HCT116 (cell line): ENCODE results near the gene KBTBD13. TPM values are rescaled to one million over a fixed set of nuclear protein-coding genes. Genes with fewer than 3 reads are reported as not detected.

ENCODE experiments used
- ATAC-seq: fragments of 200-7000 bp; cut with Tn5 transposase; 2 replicates; pipeline ENCODE4 v1.9.1; 2020; ENCODE audit warnings: mild to moderate bottlenecking, moderate library complexity
- BruUV-seq: library from RNA; stranded (reverse); fragments of 400-500 nt; replicated peaks from 2 replicates; lab custom pipeline; 2021; lab: Mats Ljungman, UMichigan
- CTCF ChIA-PET: fragments of 300-600 bp; sonication (Branson Sonifier 250); formaldehyde crosslinking; loops from one replicate; lab custom pipeline; 2021; ENCODE audit warnings: antibody characterized with exemption; lab: Charles Lee
- POLR2A ChIA-PET: fragments of 300-600, 350-600 bp; sonication (Branson Sonifier 250); formaldehyde crosslinking; loops from one replicate; lab custom pipeline; 2021; ENCODE audit warnings: antibody characterized with exemption; lab: Charles Lee
- RAD21 ChIA-PET, 2 experiments: fragments of 300-600 bp; sonication (Branson Sonifier 250); formaldehyde crosslinking; loops; one replicate each; lab custom pipeline; 2023; ENCODE audit warnings: low total read pairs in 2 of 2; ENCODE audit not compliant: uncharacterized antibody in 2 of 2, unreplicated experiment in 2 of 2, low non-redundant PET in 1 of 2; lab: Charles Lee
- DNase-seq: peaks from one replicate; pipeline ENCODE4 v3.0.0-alpha.2; 2010; ENCODE audit warnings: low read depth, low spot score
- H2AFZ ChIP-seq: fragments of 200-600 bp; shearing (Covaris generic), sonication (generic); 2 replicates; pipeline ENCODE4 v1.6.1; 2017; ENCODE audit warnings: low read depth, mixed run types, mixed read lengths, antibody characterized with exemption, low read length; ENCODE audit not compliant: poor library complexity, severe bottlenecking
- H3K27ac ChIP-seq: 2 replicates; pipeline ENCODE4 v1.5.1; 2012; ENCODE audit warnings: low read depth, low read length
- H3K27me3 ChIP-seq: fragments of 200-600 bp; sonication (generic); 2 replicates; pipeline ENCODE4 v1.6.1; 2016; ENCODE audit warnings: mixed run types, low read length, mixed read lengths; ENCODE audit not compliant: insufficient read depth
- H3K36me3 ChIP-seq, 2 experiments: fragments of 200-500 bp in 1 of 2; fragments of 200-600 bp in 1 of 2; sonication (Bioruptor generic) in 1 of 2; sonication (generic) in 1 of 2; 2 replicates each; pipeline versions ENCODE4 v1.5.1 to v1.6.1; 2014 to 2016; ENCODE audit warnings: low read length in 2 of 2, inconsistent platforms in 1 of 2, mixed read lengths in 1 of 2, mixed run types in 1 of 2; ENCODE audit not compliant: insufficient read depth in 2 of 2, control insufficient read depth in 1 of 2
- H3K4me1 ChIP-seq, 2 experiments: fragments of 200-600 bp in 1 of 2; sonication (generic) in 1 of 2; 2 replicates each; pipeline versions ENCODE4 v1.5.1 to v1.6.1; 2012 to 2017; ENCODE audit warnings: low read length in 2 of 2, inconsistent platforms in 1 of 2, mild to moderate bottlenecking in 1 of 2, mixed read lengths in 1 of 2, mixed run types in 1 of 2, moderate library complexity in 1 of 2; ENCODE audit not compliant: insufficient read depth in 2 of 2, control insufficient read depth in 1 of 2
- H3K4me2 ChIP-seq: fragments of 200-600 bp; sonication (generic); 2 replicates; pipeline ENCODE4 v1.6.1; 2017; ENCODE audit warnings: mixed run types, low read length, mixed read lengths
- H3K4me3 ChIP-seq, 2 experiments: fragments of 200-600 bp in 1 of 2; sonication (generic) in 1 of 2; replicated peaks in 1 of 2; 2 replicates each; pipeline ENCODE4 v1.5.1; 2011 to 2016; ENCODE audit warnings: low read length in 2 of 2, control low read depth in 1 of 2, low read depth in 1 of 2, mild to moderate bottlenecking in 1 of 2, mixed read lengths in 1 of 2, mixed run types in 1 of 2
- H3K79me2 ChIP-seq: fragments of 200-600 bp; sonication (generic); 2 replicates; pipeline ENCODE4 v1.6.1; 2017; ENCODE audit warnings: mild to moderate bottlenecking, mixed run types, low read length, moderate library complexity, mixed read lengths; ENCODE audit not compliant: insufficient read depth
- H3K9ac ChIP-seq: fragments of 200-600 bp; sonication (generic); 2 replicates; pipeline ENCODE4 v1.6.1; 2016; ENCODE audit warnings: low read length, mixed read lengths
- H3K9me2 ChIP-seq: fragments of 200-600 bp; sonication (generic), shearing (Covaris generic); 2 replicates; pipeline ENCODE4 v1.6.1; 2017; ENCODE audit warnings: mixed run types, mild to moderate bottlenecking, moderate library complexity; ENCODE audit not compliant: insufficient read depth
- H3K9me3 ChIP-seq, 2 experiments: fragments of 200-500 bp in 1 of 2; fragments of 200-600 bp in 1 of 2; sonication (Bioruptor generic) in 1 of 2; sonication (generic) in 1 of 2; 2 replicates each; pipeline ENCODE4 v1.6.1; 2014 to 2017; ENCODE audit warnings: low read length in 2 of 2, mixed read lengths in 2 of 2, inconsistent platforms in 1 of 2, low read depth in 1 of 2, mild to moderate bottlenecking in 1 of 2, mixed run types in 1 of 2, moderate library complexity in 1 of 2; ENCODE audit not compliant: control insufficient read depth in 1 of 2, insufficient read depth in 1 of 2
- H4K20me1 ChIP-seq: fragments of 200-600 bp; sonication (generic), shearing (Covaris generic); 2 replicates; pipeline ENCODE4 v1.6.1; 2017; ENCODE audit warnings: mixed run types, mild to moderate bottlenecking, moderate library complexity; ENCODE audit not compliant: insufficient read depth
- CBX3 ChIP-seq: IDR thresholded peaks from 2 replicates; pipeline ENCODE4 v1.6.1; 2012; ENCODE audit warnings: low read depth
- EGR1 ChIP-seq: IDR thresholded peaks from 2 replicates; pipeline ENCODE4 v1.6.1; 2012; ENCODE audit warnings: low read depth
- JUND ChIP-seq: IDR thresholded peaks from 2 replicates; pipeline ENCODE4 v1.6.1; 2012
- POLR2A ChIP-seq: IDR thresholded peaks from 2 replicates; pipeline ENCODE4 v1.7.0; 2011; ENCODE audit warnings: borderline replicate concordance; ENCODE audit not compliant: insufficient read depth, insufficient read length; ENCODE audit errors: extremely low read depth
- RAD21 ChIP-seq: IDR thresholded peaks from 2 replicates; pipeline ENCODE4 v1.6.1; 2012; ENCODE audit warnings: low read depth, mild to moderate bottlenecking
- SIN3A ChIP-seq: IDR thresholded peaks from 2 replicates; pipeline ENCODE4 v1.6.1; 2012; ENCODE audit warnings: low read depth
- SP1 ChIP-seq: IDR thresholded peaks from 2 replicates; pipeline ENCODE4 v1.6.1; 2012; ENCODE audit warnings: low read depth
- TCF7L2 ChIP-seq: IDR thresholded peaks from 2 replicates; pipeline ENCODE4 v1.7.0; 2011; ENCODE audit warnings: borderline replicate concordance, inconsistent platforms; ENCODE audit not compliant: insufficient read depth, insufficient read length; ENCODE audit errors: extremely low read depth
- ZFX ChIP-seq: fragments of 450-650 bp; IDR thresholded peaks from 2 replicates; pipeline ENCODE4 v1.6.1; 2017
- ZNF274 ChIP-seq: fragments of 200-500 bp; sonication (Bioruptor generic); IDR thresholded peaks from 2 replicates; pipeline ENCODE4 v1.6.1; 2014; ENCODE audit warnings: mild to moderate bottlenecking, low read depth, low read length, inconsistent platforms
- intact Hi-C: fragments of 100-400 bp; cut with micrococcal nuclease; formaldehyde crosslinking; loops from 2 replicates; pipeline ENCODE4 v1.10.0; 2022
- total RNA-seq: library from RNA; stranded (reverse); gene quantifications from one replicate; pipeline ENCODE4 v1.2.1, GENCODE V29; 2021; ENCODE audit not compliant: unreplicated experiment
- TF ChIP-seq, protein P1 (sequence below): IDR thresholded peaks from 2 replicates; pipeline ENCODE4 v1.6.1; 2012
- TF ChIP-seq, protein P2 (sequence below): IDR thresholded peaks from 2 replicates; pipeline ENCODE4 v1.6.1; 2011; ENCODE audit warnings: mild to moderate bottlenecking, low read length, moderate library complexity; ENCODE audit not compliant: insufficient replicate concordance; ENCODE audit errors: extremely low read depth
- TF ChIP-seq, protein P3 (sequence below), 3 experiments: fragments of 200-600 bp in 1 of 3; sonication (generic) in 1 of 3; IDR thresholded peaks in 2 of 3; conservative IDR thresholded peaks in 1 of 3; 2 replicates each; pipeline ENCODE4 v1.5.1; 2012 to 2017; ENCODE audit warnings: low read depth in 2 of 3, low read length in 2 of 3, antibody characterized with exemption in 1 of 3, borderline replicate concordance in 1 of 3, control low read depth in 1 of 3, mild to moderate bottlenecking in 1 of 3, mixed read lengths in 1 of 3, mixed run types in 1 of 3, moderate library complexity in 1 of 3; ENCODE audit not compliant: insufficient read depth in 1 of 3
- TF ChIP-seq, protein P4 (sequence below): IDR thresholded peaks from 2 replicates; pipeline ENCODE4 v1.6.1; 2012

Gene KBTBD13
- total RNA-seq, 1 experiment from 2014 or later = not detected

DNA sequence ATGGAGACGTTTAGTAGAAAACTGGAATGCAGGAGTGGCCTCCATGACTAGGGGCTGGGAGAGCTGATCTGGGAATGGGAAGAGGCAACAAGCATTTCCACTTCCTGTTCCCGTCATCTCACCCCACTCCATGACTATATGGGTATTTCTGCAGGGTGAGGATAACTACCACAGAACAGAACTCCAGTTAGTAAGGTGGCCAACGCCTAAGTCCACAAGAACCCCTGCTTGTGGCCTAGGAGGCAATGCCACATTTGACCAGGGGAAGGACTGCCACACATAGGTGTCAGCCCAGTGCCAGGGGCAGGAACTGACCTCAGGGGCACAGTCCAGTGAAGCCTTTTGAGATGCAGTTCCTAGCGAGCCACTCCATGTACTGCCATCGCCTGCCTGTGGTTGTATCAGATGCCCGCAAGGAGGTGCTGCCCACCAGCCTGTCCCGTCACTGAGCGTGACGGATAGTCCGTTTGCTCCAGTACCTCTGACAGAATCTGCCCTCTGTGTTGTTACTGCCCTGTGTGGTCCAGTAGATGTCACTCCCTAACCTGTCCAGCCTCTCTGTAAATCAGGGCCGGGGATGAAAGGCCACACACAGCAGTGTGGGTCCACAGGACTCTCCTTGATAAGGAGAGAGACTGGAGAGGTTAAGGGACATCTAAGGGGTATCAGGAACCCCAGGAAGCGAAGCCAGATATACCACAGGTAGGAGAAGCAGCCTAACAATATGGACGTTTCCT lies 43.6 kb upstream of the KBTBD13 start (continued):
- no peak for TF ChIP-seq SP1
- TF ChIP-seq EGR1 = no peak
- TF ChIP-seq CBX3 = peak; percentile 6; the same call in 1 of the 2 replicates
- TF ChIP-seq, protein P1, sequence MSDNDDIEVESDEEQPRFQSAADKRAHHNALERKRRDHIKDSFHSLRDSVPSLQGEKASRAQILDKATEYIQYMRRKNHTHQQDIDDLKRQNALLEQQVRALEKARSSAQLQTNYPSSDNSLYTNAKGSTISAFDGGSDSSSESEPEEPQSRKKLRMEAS = no peak
- TF ChIP-seq SIN3A = no peak

DNA sequence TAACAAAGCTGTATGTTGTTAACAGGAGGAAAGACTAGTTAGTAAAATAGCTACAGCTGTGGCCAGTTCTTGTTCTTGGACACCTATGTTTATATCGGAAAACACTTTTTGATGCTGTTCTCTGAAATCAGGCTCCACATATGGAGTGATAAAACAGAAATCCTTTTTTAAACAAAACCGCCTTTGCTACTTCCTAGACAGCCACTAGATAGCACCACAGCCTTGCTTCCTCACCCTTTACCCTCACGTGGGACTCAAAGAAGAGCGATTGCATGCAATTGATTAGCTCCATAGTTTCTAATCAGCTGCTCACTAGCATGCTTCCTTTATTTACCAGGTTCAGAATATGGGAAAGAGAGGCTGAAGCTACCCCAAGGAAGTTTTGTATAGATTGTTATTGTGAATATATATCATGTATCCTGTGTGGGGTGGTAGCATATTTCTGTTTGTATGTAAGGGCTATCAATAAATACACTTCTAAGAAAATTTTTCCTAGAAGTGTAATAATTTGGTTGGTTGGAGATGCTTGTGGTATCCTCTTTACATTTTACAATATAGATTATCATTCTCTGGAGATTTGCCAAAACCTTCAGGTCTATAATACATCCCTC lies 42.8 kb upstream of the KBTBD13 start:
- CTCF ChIA-PET = interaction anchor here (0.6 to 1.8 kb wide), 12 partner anchors 18 to 264 kb away, joined by 3 to 13 read pairs (median 4); partner anchors contain the start of genes CLPX and PARP16
- Histone ChIP-seq H3K36me3 (no peaks in the 10 kb centered on the region), H3K9ac (no peak overlapping the region), H3K9me2 (no peaks in the 10 kb centered on the region), H3K27ac (no peak overlapping the region), H3K9me3 (no peaks in the 10 kb centered on the region), H4K20me1 (no peaks in the 10 kb centered on the region), H3K4me2 (peak overlapping the region; percentile 57), H3K4me3 (no peak overlapping the region), H3K27me3 (no peaks in the 10 kb centered on the region), H3K4me1 (peaks cover 0 to 19% of the 10 kb centered on the region in 2 experiments; a peak in 3 of 4 replicates), H2AFZ (peak overlapping the region; percentile 96), H3K79me2 (peaks cover 4% of the 10 kb centered on the region)
- POLR2A ChIA-PET = interaction anchor here (2.4 kb wide), 1 partner anchor 271 kb away, joined by 9 read pairs; the partner anchor contains the start of gene RNU5B-1
- BruUV-seq = no TSS peak
- RAD21 ChIA-PET = interaction anchor here in 1 of 2 experiments (1.0 to 1.2 kb wide), 2 partner anchors 68 to 271 kb away, joined by 3 to 4 read pairs; partner anchors contain the start of gene RNU5B-1
- ATAC-seq (peak; percentile 43), DNase-seq (peak; percentile 31)
- TF ChIP-seq, protein P2, sequence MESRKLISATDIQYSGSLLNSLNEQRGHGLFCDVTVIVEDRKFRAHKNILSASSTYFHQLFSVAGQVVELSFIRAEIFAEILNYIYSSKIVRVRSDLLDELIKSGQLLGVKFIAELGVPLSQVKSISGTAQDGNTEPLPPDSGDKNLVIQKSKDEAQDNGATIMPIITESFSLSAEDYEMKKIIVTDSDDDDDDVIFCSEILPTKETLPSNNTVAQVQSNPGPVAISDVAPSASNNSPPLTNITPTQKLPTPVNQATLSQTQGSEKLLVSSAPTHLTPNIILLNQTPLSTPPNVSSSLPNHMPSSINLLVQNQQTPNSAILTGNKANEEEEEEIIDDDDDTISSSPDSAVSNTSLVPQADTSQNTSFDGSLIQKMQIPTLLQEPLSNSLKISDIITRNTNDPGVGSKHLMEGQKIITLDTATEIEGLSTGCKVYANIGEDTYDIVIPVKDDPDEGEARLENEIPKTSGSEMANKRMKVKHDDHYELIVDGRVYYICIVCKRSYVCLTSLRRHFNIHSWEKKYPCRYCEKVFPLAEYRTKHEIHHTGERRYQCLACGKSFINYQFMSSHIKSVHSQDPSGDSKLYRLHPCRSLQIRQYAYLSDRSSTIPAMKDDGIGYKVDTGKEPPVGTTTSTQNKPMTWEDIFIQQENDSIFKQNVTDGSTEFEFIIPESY = no peak
- TF ChIP-seq CBX3 (no peak), JUND (no peak), SP1 (no peak), ZFX (no peak), ZNF274 (no peak), RAD21 (peak; percentile 75), POLR2A (no peak), TCF7L2 (no peak)
- TF ChIP-seq, protein P3, sequence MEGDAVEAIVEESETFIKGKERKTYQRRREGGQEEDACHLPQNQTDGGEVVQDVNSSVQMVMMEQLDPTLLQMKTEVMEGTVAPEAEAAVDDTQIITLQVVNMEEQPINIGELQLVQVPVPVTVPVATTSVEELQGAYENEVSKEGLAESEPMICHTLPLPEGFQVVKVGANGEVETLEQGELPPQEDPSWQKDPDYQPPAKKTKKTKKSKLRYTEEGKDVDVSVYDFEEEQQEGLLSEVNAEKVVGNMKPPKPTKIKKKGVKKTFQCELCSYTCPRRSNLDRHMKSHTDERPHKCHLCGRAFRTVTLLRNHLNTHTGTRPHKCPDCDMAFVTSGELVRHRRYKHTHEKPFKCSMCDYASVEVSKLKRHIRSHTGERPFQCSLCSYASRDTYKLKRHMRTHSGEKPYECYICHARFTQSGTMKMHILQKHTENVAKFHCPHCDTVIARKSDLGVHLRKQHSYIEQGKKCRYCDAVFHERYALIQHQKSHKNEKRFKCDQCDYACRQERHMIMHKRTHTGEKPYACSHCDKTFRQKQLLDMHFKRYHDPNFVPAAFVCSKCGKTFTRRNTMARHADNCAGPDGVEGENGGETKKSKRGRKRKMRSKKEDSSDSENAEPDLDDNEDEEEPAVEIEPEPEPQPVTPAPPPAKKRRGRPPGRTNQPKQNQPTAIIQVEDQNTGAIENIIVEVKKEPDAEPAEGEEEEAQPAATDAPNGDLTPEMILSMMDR (IDR thresholded peaks at IDR 0.05 in 2 of 3, conservative IDR thresholded peaks at IDR 0.05 in 1 of 3; ENCODE audit: borderline replicate concordance in 1 of 3, insufficient read depth in 1 of 3, low read depth in 2 of 3, low read length in 2 of 3) = peak; percentile 48 to 57 (median 54); a peak in 4 of 6 replicates
- TF ChIP-seq, protein P1 = 0 out of 2 replicates have a peak, but pooled peaks have one; percentile 11
- TF ChIP-seq, protein P4, sequence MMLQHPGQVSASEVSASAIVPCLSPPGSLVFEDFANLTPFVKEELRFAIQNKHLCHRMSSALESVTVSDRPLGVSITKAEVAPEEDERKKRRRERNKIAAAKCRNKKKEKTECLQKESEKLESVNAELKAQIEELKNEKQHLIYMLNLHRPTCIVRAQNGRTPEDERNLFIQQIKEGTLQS = no peak
- intact Hi-C loops = loop anchor here (1.0 to 5.0 kb wide), 8 partner anchors 21 to 352 kb away; partner anchors contain the start of genes CLPX, PIF1 and RNU5B-1
